Measurements from ENCODE around the gene PTPN11.

The PTPN11 gene

DNA sequence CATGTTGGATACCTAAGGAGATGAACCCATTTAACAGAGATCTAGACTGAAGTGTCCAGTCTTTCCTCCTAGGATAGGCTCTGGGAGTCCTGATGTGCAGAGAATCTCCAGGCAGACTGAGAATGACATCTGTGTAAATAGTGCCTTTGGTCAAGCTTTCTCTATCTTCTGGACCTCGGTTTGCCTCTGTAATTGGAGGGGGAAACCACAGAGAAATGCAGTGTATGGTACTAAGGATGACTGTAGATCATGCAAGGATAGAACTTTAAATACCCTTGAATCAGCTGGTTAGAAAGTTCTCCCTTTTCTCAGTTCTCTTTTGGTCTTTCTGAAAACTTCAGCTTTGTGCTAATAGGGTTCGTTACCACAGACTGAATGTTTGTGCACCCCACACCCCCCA is 112.2 kb downstream of the PTPN11 start:
- Histone ChIP-seq H3K9ac (ENCODE audit: low read depth, low read length, poor library complexity, severe bottlenecking) (no peak overlapping the region), H3K4me3 (ENCODE audit: low read length, poor library complexity, severe bottlenecking) (no peak overlapping the region), H3K4me2 (ENCODE audit: low read depth, low read length, poor library complexity, severe bottlenecking) (no peak overlapping the region), H3K9me2 (replicated peaks; ENCODE audit: low read depth, low read length) (no peaks in the 10 kb centered on the region), H3K27me3 (ENCODE audit: insufficient read depth, low read length, poor library complexity, severe bottlenecking) (no peaks in the 10 kb centered on the region), H3K4me1 (ENCODE audit: insufficient read depth, low read length, poor library complexity, severe bottlenecking) (no peaks in the 10 kb centered on the region), H3K36me3 (ENCODE audit: insufficient read depth, low read length) (no peaks in the 10 kb centered on the region), H4K20me1 (ENCODE audit: insufficient read depth, low read length, poor library complexity, severe bottlenecking) (no peaks in the 10 kb centered on the region), H3F3A (ENCODE audit: low read depth) (no peaks in the 10 kb centered on the region), H3K9me3 (ENCODE audit: insufficient read depth, low read depth, low read length) (no peaks in the 10 kb centered on the region), H3K79me2 (ENCODE audit: insufficient read depth, low read length) (no peaks in the 10 kb centered on the region), H2AFZ (ENCODE audit: low read length) (no peak overlapping the region)
- no peak for TF ChIP-seq CTCF (conservative IDR thresholded peaks at IDR 0.05; ENCODE audit: low read length)
- no peak for TF ChIP-seq EZH2phosphoT487 (IDR thresholded peaks at IDR 0.05; ENCODE audit: borderline replicate concordance)

GRCh38 chr12:112532106-112532505 is 113.4 kb downstream of the PTPN11 start:
- no peak overlapping the region for H2AFZ ChIP-seq (ENCODE audit: low read length)
- H3K9me3 ChIP-seq (ENCODE audit: insufficient read depth, low read depth, low read length) = no peaks in the 10 kb centered on the region
- H3K4me2 ChIP-seq (ENCODE audit: low read depth, low read length, poor library complexity, severe bottlenecking) = no peak overlapping the region
- H4K20me1 ChIP-seq (ENCODE audit: insufficient read depth, low read length, poor library complexity, severe bottlenecking) = no peaks in the 10 kb centered on the region
- no peaks in the 10 kb centered on the region for H3K27me3 ChIP-seq (ENCODE audit: insufficient read depth, low read length, poor library complexity, severe bottlenecking)
- no peaks in the 10 kb centered on the region for H3K4me1 ChIP-seq (ENCODE audit: insufficient read depth, low read length, poor library complexity, severe bottlenecking)
- no peaks in the 10 kb centered on the region for H3F3A ChIP-seq (ENCODE audit: low read depth)
- no peaks in the 10 kb centered on the region for H3K36me3 ChIP-seq (ENCODE audit: insufficient read depth, low read length)
- H3K9ac ChIP-seq (ENCODE audit: low read depth, low read length, poor library complexity, severe bottlenecking) = no peak overlapping the region
- no peaks in the 10 kb centered on the region for H3K79me2 ChIP-seq (ENCODE audit: insufficient read depth, low read length)
- TF ChIP-seq EZH2phosphoT487 (IDR thresholded peaks at IDR 0.05; ENCODE audit: borderline replicate concordance) = no peak
- no peak for TF ChIP-seq CTCF (conservative IDR thresholded peaks at IDR 0.05; ENCODE audit: low read length)
- no peaks in the 10 kb centered on the region for H3K9me2 ChIP-seq (replicated peaks; ENCODE audit: low read depth, low read length)
- no peak overlapping the region for H3K4me3 ChIP-seq (ENCODE audit: low read length, poor library complexity, severe bottlenecking)

DNA sequence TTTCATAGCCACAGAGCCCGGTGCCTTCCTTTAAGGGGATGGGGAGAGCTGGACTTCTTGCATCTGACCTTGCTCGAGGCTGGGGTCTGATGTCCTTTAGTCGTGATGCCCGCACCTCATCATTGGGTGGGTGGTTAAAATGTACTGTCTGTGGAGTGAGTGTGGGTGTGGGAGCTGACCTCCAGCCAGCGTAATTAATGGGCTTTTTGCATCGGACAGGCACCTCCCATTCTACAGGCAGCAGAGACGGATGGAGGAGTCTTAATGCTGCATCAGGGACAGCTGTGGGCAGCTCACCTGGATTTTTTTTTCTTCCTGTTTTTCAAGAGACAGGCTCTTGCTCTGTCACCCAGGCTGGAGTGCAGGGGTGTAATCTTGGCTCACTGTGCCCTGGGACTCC is 114.8 kb downstream of the PTPN11 start:
- H4K20me1 ChIP-seq (ENCODE audit: insufficient read depth, low read length, poor library complexity, severe bottlenecking) = no peaks in the 10 kb centered on the region
- peaks cover 5% of the 10 kb centered on the region for H3K4me1 ChIP-seq (ENCODE audit: insufficient read depth, low read length, poor library complexity, severe bottlenecking)
- H3K9me3 ChIP-seq (ENCODE audit: insufficient read depth, low read depth, low read length) = no peaks in the 10 kb centered on the region
- H3K79me2 ChIP-seq (ENCODE audit: insufficient read depth, low read length) = no peaks in the 10 kb centered on the region
- no peaks in the 10 kb centered on the region for H3K27me3 ChIP-seq (ENCODE audit: insufficient read depth, low read length, poor library complexity, severe bottlenecking)
- H3K9me2 ChIP-seq (replicated peaks; ENCODE audit: low read depth, low read length) = no peaks in the 10 kb centered on the region
- H2AFZ ChIP-seq (ENCODE audit: low read length) = no peak overlapping the region
- no peaks in the 10 kb centered on the region for H3F3A ChIP-seq (ENCODE audit: low read depth)
- H3K4me3 ChIP-seq (ENCODE audit: low read length, poor library complexity, severe bottlenecking) = no peak overlapping the region
- no peak overlapping the region for H3K9ac ChIP-seq (ENCODE audit: low read depth, low read length, poor library complexity, severe bottlenecking)
- no peaks in the 10 kb centered on the region for H3K36me3 ChIP-seq (ENCODE audit: insufficient read depth, low read length)
- no peak overlapping the region for H3K4me2 ChIP-seq (ENCODE audit: low read depth, low read length, poor library complexity, severe bottlenecking)
- TF ChIP-seq EZH2phosphoT487 (IDR thresholded peaks at IDR 0.05; ENCODE audit: borderline replicate concordance) (no peak), CTCF (conservative IDR thresholded peaks at IDR 0.05; ENCODE audit: low read length) (no peak)
